ENCODE measurements around the gene C16orf78. TPM values are rescaled to one million over a fixed set of nuclear protein-coding genes. Genes with fewer than 3 reads are reported as not detected.

Gene C16orf78
- total and polyA plus RNA-seq, 7 donors: not detected

DNA sequence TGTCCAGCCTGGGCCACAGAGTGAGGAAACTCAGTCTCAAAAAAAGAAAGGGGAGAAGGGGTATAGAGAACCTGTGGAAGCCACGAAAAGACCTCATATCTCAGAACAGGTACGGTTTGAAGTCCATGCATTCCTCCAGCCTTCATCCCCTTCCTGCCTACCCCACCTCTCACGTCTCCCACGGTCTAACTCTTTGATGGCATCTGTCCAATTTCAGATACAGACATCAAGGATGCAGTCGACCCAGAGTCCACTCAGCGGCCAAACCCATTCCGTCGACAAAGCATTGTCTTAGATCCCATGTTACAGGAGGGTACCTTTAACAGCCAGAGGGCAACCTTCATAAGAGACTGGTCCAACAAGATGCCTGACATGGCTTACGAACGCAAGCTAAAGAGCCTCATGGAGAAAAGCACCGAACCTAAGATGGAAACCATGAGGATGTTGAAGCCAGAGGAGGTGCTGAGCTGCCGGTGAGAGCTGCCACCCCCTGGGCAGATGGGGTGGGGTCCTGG is 22.7 kb downstream of the C16orf78 start:
- Histone ChIP-seq H3K4me3 (no peak overlapping the region), H3K9me3 (no peaks in the 10 kb centered on the region), H3K27me3 (no peaks in the 10 kb centered on the region), H3K36me3 (no peaks in the 10 kb centered on the region), H3K27ac (no peak overlapping the region), H3K4me1 (no peaks in the 10 kb centered on the region)
- intact Hi-C loops (cut with DNase I): no loop called here
- DNase-seq: no peak
- WGBS, 2 donors: 81 to 88% methylated on average over 12 of the region's 12 CpGs
- TF ChIP-seq EP300 (IDR thresholded peaks at IDR 0.05) (no peak), POLR2AphosphoS5 (IDR thresholded peaks at IDR 0.05) (no peak), POLR2A (IDR thresholded peaks at IDR 0.05) (no peak)
- TF ChIP-seq, protein P1, sequence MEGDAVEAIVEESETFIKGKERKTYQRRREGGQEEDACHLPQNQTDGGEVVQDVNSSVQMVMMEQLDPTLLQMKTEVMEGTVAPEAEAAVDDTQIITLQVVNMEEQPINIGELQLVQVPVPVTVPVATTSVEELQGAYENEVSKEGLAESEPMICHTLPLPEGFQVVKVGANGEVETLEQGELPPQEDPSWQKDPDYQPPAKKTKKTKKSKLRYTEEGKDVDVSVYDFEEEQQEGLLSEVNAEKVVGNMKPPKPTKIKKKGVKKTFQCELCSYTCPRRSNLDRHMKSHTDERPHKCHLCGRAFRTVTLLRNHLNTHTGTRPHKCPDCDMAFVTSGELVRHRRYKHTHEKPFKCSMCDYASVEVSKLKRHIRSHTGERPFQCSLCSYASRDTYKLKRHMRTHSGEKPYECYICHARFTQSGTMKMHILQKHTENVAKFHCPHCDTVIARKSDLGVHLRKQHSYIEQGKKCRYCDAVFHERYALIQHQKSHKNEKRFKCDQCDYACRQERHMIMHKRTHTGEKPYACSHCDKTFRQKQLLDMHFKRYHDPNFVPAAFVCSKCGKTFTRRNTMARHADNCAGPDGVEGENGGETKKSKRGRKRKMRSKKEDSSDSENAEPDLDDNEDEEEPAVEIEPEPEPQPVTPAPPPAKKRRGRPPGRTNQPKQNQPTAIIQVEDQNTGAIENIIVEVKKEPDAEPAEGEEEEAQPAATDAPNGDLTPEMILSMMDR (IDR thresholded peaks at IDR 0.05): no peak

DNA sequence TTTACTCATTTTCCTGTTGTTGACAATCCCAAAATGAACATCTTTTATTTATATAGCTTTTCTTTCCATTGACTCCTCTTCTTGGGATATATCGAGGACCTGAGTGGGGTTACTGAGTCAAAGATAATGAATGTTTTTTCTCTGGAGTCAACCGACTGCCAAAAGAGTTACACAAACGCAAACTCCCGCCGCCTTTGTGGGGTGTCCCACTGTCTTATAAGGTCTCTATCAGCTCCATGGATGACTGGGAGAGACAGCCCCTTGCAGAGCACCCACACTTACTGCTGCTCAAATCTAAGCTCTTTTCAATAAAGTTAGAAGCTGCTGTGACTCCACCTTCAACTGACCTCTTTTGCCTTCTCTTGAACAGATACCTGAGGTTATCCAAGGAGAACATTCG is 25.2 kb downstream of the C16orf78 start:
- Histone ChIP-seq H3K4me3 (no peak overlapping the region), H3K9me3 (no peaks in the 10 kb centered on the region), H3K27me3 (peaks cover 0 to 3% (median 0%) of the 10 kb centered on the region in 3 donors), H3K4me1 (no peaks in the 10 kb centered on the region), H3K27ac (no peak overlapping the region), H3K36me3 (no peaks in the 10 kb centered on the region)
- intact Hi-C loops (cut with DNase I): no loop called here
- no peak for TF ChIP-seq POLR2A (IDR thresholded peaks at IDR 0.05)
- TF ChIP-seq, protein P1 (IDR thresholded peaks at IDR 0.05): no peak
- TF ChIP-seq EP300 (IDR thresholded peaks at IDR 0.05): no peak
- no peak for TF ChIP-seq POLR2AphosphoS5 (IDR thresholded peaks at IDR 0.05)
- DNase-seq: no peak
- 90 to 92% methylated on average over 6 of the region's 6 CpGs for WGBS, 2 donors

DNA sequence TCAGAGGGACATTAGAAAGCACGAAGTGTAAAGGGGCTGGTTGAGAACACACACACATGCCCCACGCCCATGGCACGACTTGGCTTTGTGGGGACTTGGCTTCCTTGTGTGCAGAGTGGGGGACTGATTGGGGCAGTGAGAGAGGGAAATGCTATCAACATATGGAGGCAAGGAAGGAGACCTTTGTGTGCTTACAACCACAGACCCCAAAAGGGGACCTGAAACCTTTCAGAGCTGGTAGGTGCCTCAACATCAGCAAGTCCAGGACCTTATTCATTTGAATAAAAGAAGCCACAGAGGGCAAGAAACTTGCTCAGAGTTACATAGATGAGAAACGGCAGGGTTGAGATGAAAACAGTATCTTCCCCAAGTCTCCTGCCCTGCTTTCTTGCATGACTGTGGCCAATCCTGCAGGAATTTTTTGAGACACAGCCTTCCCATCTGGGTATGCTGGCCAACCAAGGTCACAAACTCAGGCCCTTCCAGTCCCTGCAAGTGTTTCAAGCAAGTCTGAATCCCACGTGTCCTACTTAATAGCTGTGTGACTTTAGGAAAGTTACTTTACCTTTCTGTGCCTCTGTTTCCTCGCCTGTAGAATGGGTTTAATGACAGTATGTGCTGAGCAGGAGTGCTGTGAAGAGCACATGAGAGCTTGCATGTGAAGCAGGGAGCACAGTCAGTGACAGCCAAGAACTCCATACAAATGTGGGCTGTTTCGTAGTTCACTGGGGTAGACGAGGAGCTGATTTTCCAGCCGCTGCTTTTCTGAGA is 26.2 kb downstream of the C16orf78 start:
- Histone ChIP-seq H3K27ac (no peak overlapping the region), H3K4me3 (no peak overlapping the region), H3K4me1 (no peaks in the 10 kb centered on the region), H3K9me3 (no peaks in the 10 kb centered on the region), H3K27me3 (peaks cover 0 to 4% (median 0%) of the 10 kb centered on the region in 3 donors), H3K36me3 (no peaks in the 10 kb centered on the region)
- no peak for DNase-seq
- no peak for TF ChIP-seq POLR2AphosphoS5 (IDR thresholded peaks at IDR 0.05)
- no peak for TF ChIP-seq POLR2A (IDR thresholded peaks at IDR 0.05)
- TF ChIP-seq, protein P1 (IDR thresholded peaks at IDR 0.05): no peak
- TF ChIP-seq EP300 (IDR thresholded peaks at IDR 0.05): no peak
- intact Hi-C loops (cut with DNase I): no loop called here
- 67 to 69% methylated on average over 9 of the region's 9 CpGs for WGBS, 2 donors

DNA sequence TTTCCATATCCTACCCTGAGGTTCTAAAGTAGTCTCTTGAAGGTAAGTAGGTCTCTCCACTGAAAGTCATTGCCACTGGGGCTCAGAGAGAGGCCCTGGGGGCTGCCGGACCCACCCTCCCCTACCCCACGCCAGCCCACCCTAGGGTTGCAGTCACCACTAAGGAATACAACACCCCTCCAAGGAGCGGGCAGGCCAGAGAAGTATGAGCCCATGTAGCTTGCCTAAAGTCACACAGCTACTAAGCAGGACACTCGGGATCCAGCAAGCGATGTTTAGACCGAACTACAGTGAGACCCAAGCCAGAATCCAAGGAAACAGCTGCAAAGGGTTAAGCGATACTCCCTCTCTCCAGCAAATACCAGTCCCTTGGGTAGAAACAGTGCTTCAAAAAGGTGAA is 27.0 kb downstream of the C16orf78 start:
- intact Hi-C loops (cut with DNase I): no loop called here
- peaks cover 0 to 4% (median 0%) of the 10 kb centered on the region in 3 donors for H3K27me3 ChIP-seq
- TF ChIP-seq EP300 (IDR thresholded peaks at IDR 0.05) (no peak), POLR2A (IDR thresholded peaks at IDR 0.05) (no peak), POLR2AphosphoS5 (IDR thresholded peaks at IDR 0.05) (no peak)
- TF ChIP-seq, protein P1 (IDR thresholded peaks at IDR 0.05): no peak
- H3K27ac ChIP-seq: no peak overlapping the region
- DNase-seq: no peak
- H3K4me1 ChIP-seq: no peaks in the 10 kb centered on the region
- H3K36me3 ChIP-seq: no peaks in the 10 kb centered on the region
- no peaks in the 10 kb centered on the region for H3K9me3 ChIP-seq
- H3K4me3 ChIP-seq: no peak overlapping the region
- WGBS, 2 donors: 88 to 94% methylated on average over 7 of the region's 7 CpGs
